ENCODE results near the gene IGSF9.

The IGSF9 gene

DNA sequence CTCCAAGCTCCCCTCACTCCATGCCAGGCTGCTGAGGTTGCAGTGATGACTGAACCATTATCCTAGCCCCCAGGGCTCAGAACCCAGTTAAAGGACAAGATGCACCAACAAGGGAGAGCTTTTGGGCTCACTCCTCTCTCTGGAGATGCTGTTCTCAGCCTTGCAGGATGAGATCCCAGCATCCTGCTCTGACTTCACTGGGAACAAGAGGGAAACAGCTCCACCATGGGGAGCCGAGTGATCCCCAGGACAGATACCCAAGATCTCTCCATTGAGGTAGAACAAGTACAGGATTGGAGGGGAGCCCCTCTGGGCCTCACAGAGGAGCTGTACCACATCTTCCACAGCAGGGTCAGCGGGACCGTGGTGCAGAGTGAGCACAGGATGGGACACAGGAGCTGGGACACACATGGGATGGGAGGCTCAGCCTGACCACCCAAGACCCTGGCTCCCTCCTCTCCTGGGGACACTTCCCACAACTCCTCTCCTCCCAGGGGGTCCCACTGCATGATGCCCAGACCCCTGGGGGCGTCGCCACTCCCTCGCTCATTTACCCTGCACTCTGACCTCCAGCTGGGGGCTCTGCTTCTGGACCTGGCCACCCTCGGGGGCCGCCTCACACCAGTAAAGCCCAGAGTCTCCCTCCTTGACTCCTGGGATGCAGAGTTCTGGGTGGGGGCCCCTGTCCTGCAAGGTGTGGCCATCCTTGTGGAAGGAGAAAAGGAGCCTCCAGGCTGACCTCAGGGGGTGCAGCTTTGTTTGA is 27.2 kb upstream of the IGSF9 start:
- DNase-seq, result no peak

DNA sequence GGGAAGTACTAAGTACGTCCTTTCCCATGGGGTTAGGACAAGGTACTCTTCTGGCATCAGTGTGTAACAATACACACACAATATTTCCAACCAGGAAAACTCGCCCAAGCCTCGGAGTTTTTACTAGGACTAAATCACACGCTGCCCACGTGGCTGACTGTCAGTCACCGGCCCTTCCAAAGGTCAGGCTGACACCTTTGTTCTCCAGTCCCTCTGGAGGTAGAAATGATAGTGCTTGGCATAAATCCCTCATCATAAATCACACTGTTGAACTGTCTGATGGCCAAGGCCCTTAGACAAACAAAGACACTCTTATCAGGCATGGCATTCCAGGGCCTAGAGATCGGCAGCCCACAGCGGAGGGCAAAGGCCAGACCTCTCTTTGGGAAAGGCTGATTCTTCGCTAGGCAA is 25.5 kb upstream of the IGSF9 start:
- DNase-seq, result no peak

DNA sequence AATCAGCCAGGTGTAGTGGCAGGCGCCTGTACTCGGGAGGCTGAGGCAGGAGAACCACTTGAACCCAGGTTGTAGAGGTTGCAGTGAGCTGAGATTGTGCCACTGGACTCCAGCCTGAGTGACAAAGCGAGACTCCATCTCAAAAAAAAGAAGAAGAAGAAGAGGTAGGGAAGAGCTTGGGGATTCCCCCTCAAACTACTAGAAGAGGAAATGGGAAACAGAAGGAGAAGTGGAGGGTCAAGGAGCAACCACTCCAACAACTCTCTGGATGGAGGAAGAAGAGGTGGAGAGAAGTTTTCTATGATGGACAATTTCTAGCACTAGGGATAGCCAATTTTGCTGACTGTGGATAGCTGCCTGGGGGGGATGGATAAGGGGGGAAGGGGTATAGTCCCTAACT is 23.5 kb upstream of the IGSF9 start:
- no peak for DNase-seq

DNA sequence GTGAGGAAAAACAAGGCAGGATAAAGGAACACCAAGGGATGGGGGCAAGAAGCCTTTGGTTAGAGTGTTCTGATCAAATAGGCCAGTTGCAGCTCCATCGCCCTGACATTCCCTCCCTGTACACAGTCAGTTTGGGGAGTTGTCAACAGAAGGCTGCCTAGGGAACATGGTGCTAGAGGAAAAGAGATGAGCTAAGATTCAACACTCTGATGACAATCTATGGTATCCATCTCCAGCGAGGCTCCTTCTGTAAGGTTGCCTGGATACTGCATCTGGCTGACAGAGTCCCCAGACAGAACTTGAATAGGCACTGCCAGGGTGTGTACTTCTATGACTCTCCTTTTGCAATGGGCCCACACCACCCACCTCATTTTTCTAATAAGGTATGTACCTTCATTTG is 19.9 kb upstream of the IGSF9 start:
- no peak for DNase-seq

DNA sequence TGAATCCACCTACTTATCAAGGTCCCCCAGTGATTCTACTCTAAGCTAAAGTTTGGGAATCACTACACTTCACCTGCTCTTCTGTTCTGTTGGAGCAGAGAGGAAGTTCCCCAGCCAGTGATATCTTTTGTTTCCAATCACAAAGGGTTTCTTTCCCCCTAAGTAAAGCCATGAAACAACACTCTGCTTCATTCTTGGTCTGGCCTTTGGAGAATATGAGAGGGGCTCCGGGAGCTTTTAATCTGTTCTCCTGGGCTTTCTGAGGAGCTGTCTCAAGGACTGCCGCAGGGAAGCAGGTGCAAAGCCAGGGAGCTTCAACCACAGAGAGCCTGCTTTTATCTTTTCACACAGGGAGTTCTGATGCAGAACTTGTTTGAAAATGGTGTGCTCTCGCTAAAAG is 18.7 kb upstream of the IGSF9 start:
- DNase-seq, result peak; percentile 76

DNA sequence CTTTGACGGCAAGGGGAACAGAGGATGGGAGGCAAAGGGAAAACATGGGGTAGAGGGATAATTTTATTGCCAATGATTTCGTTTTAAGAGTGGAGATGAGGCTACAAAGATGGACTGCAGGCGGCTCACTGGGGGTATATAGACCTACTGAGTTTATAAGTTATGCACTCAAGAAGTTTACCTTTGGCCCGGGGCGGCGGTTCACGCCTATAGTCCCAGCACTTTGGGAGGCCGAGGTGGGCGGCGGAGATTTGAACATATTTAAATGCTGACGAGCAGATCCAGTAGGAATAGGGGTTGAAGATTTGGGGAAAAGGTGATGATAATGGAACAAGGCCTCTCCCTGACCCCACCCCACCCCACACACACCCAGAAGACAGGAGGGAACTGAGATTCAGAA is 16.8 kb upstream of the IGSF9 start:
- no peak for DNase-seq

DNA sequence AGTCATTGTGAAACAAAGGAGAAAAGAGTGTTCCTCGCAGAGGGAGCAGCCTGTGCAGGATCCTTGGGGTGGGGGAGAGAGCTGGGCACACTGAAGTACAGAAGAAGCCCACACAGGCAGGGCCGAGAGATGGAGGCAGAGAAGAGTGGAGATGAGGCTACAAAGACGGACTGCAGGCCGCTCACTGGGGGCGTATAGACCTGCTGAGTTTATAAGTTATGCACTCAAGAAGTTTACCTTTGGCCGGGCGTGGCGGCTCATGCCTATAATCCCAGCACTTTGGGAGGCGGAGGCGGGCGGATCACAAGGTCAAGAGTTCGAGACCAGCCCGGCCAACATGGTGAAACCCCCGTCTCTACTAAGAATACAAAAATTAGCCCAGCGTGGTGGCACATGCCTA is 16.2 kb upstream of the IGSF9 start:
- DNase-seq, result no peak

DNA sequence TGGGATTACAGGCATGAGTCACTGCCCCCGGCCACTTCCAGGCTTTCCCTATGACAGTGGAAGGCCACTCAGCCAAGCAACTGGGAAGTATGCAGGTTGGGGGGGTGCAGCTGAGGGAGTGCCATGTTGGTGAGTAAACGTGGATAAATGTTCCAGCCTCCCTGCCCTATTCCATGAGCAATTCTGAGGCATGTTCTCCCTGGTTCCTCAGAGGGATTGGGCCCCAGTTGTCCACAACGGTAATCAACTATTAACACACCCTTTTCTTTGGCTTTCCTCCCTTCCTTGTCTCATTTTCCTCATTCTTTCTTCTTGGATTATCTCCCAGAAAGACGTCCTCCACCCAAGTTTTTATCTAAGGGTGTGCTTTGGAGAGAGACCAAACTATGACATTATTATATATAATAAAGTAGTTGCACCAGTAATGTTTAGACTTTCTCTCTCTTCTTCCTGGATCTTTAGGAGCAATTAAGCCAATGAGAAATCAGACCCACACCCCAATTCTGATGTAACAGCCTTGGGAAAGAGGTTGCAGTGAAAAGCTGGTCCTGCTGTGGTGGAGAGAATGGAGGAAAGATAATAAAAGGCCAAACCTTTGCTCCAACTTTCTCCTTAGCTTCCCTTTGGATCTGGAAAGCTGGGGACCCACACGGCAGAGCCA is 15.4 kb upstream of the IGSF9 start:
- DNase-seq, result no peak

DNA sequence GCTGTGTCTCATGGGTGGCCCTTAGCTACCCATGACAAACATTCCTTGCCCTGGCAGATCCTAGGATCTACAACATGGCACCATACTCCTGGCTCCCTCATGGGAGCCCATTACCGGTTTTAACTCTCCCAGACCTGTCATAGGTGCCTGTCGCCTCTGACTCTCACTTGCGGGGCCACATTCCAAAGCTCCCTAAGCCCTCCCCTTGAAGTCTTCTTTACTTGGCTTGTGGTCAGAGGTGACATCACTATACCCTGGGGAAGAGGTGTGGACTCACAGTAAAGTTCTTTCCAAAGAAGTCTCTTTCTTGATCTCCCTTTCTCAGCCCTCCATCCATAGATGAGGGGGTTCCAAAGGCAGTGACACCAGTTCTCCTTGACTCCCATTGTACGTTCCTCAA is 14.0 kb upstream of the IGSF9 start:
- DNase-seq, result no peak

DNA sequence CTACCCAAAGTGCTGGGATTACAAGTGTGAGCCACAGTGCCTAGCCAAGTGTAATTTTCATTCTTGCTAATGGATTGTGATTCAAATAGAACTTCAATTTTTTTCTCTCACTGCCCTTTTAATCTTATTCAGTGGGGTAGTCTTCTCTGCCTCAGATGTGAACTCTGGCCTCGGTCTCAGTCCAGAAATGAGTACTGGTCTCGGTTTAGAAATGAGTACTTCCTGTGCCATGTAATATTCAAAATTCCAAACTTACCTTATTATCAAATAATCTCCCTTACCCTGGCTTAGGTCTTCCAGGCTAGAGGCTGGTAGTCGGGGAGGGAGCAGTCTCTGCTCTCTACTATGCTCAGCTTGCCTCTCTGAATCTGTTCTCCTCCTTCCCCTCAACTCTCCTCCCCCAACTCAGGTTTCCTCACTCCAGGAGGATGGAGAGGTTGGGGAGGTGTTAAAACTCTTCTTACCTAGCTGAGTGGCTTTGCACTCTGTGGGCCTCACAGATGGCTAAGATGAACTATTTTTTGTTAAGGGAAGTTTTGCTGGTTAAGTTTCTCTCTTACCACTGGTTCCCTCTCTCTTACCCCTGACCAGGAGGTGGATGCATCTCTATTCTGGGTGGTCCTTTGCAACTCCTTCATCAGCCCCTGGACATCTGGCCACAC is 13.4 kb upstream of the IGSF9 start:
- no peak for DNase-seq

DNA sequence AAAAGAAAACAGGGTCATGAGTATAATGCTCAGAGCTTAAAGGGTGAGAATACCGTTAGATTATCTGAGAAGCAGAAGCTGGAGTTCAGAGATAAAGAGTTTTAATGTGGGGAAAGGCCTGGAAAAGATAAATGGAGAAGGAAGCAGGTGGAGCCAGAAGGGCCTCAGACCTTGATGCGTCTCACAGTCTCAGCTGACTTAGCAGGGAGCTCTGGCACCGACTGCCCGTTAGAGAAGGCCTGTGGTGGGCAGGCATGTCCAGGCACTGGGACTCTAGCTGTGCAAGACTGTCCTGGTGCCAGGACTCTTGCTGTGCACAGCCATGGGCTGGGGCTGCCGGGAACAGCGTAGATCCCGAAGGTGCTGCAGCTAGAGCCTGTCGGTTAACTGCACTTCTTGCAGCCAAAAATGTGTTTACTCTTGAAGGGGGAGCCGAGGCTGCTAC is 12.4 kb upstream of the IGSF9 start:
- peak; percentile 79 for DNase-seq

DNA sequence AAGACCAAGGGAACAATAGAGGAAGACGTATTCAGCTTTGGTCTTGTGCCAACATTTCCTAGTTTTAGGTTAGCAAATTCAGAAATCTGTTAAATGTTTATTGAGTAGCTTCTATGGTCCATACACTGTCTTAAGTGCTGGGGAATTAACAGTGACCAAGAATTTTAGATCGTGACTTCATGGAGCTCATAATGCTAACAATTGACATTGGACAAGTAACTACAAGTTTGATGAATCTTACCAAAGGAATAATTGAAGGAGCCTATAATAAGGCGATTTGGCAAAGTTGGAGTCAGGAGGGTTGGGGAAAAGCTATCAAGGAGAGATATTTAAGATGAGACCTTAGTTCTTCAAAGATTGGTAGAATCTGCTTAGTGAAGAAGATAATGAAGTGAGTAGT is 10.0 kb upstream of the IGSF9 start:
- no peak for DNase-seq

DNA sequence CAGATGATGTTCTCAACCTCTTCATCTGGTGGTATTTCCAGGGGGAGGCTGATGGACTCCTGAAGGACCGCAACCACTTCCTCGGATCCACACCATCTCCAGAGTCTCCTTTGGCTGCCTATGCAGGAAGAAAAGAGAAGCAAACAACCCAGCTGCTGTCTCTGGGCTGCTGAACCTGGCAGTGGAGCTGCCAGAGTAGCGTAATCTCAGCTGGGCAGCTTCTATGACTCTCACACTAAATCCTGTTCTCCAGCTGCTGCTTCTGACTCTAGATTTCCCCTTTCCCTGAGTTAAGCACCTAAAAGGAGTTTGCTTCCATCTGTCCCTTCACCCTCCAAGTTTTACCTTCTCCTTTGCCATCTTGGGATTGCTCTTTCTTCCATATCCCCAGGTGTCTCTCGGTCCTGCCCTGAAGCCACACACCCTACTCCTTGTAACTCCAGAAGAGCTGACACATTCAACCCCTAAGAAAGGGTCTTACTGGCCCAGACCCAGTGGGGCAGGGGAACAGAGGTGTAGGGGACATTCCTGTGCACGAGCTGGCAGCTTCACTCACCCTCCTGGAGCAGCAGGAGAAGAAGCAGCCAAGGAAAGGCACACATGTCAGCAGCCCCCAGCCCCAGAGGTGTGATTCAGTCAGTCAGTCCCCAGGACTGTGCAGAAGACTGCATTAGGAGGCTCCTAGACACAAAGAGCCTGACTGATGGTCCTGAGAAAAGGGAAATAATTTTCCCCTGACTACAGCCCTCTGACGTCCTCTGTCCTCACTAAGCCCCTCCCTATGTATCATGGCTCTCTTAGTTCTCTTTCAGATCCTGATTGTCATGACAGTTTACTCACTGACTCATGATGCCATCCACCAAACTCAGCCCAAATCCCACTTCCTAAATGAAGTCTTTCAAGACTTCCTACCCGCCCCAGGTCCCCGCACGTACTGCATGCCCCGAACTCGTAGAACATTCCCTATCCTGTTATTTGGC is 8.4 kb upstream of the IGSF9 start, which contains the start of gene SLAMF9:
Gene SLAMF9, minus strand, starts transcription at position 702 of the 980 bp plus-strand sequence. Its CDS starts 100 bp downstream, at position 602.
- DNase-seq, result no peak

DNA sequence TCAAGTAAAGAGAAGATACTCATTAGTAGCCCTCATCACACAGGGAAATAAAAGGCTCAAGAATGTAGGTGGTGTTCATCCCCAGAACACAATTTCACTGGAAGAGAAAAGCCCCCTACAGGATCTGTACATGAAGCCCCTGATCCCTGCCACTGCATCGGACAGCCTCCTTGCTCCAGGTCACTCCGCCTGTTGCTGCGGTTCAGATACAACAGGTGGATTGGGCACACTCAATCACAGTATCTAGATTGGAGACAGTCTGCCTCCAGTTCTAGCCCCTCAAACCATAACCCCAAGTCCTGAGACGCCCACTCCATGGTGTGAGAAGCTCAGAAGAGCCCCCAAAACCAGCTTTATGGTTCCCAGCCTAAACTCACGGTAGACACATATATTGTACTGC is 7.5 kb upstream of the IGSF9 start:
- DNase-seq, result no peak

DNA sequence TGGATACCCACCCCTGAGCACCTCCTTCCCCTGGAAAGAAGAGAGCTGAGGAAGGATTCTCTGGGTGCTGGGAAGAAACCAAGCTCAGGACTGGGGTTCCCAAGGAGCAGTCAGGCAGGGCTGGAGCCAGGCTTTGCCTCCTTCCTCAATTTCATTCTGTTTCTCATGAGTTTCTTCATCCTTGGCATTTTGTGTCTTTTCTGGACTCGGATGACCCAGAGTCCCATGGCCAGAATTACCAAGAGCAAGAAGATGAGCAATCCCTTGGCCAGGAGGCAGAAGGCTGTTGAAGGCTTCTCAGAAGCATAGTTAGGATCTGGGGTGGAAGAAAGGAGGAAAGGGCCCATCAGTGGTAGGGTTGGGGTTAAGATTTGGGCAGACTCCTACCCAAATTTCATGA is 6.1 kb upstream of the IGSF9 start:
- DNase-seq, result no peak

DNA sequence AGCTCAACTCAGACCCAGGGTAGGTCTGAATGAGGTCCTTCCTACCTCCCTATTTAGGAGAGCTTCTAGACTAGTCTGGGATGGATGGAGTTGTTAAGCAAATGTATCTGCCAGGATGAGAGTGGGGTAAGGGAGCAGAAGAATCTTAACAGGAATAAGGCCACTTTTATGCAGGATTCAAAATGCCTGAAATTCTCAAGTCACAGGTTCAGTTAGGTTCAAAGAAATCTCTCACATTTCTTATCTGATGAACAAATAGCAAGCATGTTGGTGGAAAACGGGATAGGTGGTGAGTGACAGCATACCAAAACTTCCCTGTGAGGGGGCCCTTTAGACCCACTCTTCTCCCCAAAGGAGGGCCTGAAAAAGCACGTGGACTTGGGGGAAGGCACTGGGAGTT is 5.6 kb upstream of the IGSF9 start:
- no peak for DNase-seq

DNA sequence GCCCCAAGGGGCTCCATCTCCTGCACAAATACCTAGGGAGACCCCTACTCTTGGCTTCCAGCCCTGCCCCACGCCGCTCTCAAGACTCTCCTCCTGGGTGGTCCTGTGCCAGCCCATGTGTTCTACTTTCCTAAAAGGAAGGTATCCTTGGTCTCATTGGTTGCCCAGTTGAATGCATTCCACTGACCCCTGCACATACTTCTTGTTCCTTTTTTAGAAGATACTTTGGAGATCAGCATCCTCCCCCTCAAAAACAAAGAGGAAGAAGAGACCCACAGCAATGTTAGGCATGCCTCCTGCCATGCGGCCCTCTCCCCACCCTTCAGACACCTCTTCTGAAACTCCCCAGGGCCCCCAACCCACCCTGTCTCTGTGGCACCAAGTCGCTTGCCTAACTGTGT is 4.6 kb upstream of the IGSF9 start:
- DNase-seq, result no peak

DNA sequence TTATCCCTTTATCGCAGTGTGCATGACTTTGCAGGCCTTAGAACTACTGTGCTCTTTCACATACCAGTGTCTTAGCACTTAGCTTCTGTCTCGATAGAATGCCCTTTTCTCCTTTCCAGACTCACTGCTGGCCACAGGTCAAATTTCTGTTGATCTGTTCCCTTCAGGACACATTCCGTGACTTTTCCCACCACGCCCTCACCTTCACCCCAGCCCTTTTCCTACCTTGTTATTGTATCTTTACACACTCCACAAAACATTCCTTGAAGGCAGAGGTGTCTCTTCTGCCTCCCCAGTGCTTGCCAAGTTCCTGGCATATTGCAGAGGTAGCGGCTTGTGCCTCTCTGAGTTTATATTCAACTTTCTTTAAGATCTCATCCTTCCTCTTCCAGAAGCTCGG is 3.7 kb upstream of the IGSF9 start:
- DNase-seq, result no peak

DNA sequence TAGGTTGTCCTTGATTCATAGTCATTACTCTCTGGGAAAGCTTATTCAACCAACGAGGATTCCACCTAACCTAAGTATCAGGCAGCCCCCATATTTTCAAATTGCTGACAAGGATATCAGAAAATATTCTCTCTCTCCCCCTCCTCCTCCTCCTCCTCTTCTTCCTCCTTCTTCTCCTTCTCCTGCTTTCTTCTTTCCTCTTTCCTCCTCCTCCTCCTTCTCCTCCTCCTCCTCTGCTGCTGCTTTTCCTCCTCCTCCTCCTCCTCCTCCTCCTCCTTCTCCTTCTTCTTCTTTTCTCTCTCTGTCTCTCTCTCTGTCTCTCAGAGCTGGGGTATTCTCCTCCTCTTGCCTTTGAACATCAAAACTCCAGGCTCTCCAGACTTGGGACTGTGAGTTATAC is 2.5 kb upstream of the IGSF9 start:
- DNase-seq, result no peak

DNA sequence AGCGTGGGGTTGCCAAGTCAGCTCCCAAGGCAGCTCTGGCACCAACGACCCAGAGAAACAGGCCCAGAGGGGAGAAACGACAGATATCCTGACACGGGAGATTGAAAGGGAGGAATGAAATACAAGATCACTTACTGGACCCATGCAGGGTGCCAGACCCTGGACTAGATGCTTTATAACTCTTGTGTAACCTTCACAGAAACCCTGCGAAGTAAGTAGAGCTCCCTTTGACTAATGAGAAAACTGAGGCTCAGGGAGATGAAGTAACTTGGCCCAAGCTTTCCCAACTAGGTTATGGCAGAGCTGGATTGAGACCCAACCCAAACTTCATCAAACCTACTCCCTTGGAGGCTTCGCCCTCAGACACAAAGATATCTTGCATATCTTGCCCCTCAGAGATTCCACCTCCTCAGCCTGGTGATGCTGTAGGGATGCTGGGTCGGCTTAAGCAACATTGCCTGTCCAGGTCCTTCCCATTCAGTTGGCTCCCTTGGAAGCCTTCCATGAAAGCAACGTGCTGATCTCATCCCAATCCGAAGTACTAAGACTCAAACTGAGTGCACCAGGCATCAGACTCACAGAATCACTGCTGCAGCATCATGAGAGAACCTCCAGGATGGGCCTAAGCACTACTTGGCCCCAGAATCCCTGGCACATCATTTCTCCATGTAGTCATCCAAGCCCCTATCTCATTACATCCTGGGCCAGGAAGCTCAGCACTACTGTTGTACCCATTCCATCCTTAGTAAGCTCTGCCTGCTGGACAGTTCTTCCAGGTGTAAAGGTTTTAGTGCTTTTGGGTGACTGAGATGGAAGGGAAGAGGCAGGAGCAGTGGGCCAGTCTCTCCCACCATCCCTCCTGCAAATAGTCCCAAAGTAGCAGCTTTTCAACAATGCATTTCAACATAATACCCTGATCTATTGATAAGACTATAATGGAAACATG is 1.1 kb upstream of the IGSF9 start:
- no peak for DNase-seq

DNA sequence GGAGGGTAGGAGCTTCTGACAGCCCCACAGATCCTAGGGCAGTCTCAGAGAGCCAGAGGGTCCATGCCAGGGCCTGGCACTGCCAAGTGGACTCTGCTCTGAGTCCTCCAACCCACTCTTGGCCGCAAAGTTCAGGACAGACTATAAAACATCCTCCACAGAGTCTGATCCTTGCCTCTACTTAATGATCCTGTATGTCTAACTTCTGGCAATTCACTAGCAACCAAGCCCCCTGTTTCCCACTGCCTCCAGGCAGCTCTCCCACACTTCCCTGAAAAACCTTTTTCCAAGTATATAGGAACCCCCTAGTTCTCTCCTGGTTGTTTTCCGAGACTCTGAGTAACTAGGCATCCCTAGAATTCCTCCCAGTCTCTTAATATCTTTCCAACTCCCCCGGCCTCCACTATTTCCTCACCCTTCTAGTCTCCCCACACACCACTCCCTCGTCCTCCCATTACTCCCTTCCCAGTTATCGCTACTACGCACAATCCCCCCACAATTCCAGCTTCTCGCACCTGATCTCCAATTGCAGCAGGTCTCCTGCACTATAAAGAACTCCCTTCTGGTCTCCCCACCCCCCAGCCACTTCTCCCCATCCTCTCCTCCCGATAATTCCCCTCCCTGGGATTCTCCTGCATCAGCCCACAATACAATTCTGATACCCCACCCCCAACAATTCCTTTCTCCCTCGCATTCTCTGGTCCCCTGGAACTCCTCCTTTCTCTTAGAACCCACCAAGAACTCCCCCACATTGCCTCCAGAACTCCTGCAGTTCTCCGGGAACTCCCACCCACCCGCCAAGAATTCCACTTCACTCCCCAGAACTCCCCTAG is 574 bp downstream of the IGSF9 start:
- DNase-seq, result peak; percentile 49

Measured in DMS79 (cell line).